Measurements from ENCODE around the gene UTS2. TPM values are rescaled to one million over a fixed set of nuclear protein-coding genes. Genes with fewer than 3 reads are reported as not detected.

UTS2 gene
- total and polyA plus RNA-seq, 2 of the 13 experiments (the other 11 are each of a cell fraction or from before 2014, with no cell fraction given) = not detected

- H3K36me3 ChIP-seq (replicated peaks in 1 of 2; ENCODE audit: control insufficient read depth in 1 of 2, insufficient read depth in 2 of 2, low read length in 2 of 2) = no peaks in the 10 kb centered on the region
- in situ Hi-C loops (cut with HindIII; ENCODE audit: extremely low pct_ligation_motif_present, low pct_unique_long_range_greater_than_20kb) = no loop called here
- WGBS (ENCODE audit: low lambda C conversion rate) = 36% methylated on average over 20 of the region's 27 CpGs
- no peak overlapping the region for H3K9ac ChIP-seq (ENCODE audit: insufficient read depth, low read depth, low read length)
- no peak overlapping the region for H3K27ac ChIP-seq (ENCODE audit: extremely low read length, insufficient read depth, low read length)
- no peaks in the 10 kb centered on the region for H3K9me3 ChIP-seq (ENCODE audit: low read length)
- TF ChIP-seq ATF7 (IDR thresholded peaks at IDR 0.05) (no peak), ATF7 (CRISPR knock-in tag; IDR thresholded peaks at IDR 0.05) (no peak), ELK4 (CRISPR knock-in tag; IDR thresholded peaks at IDR 0.05; ENCODE audit: borderline replicate concordance) (no peak), ZNF44 (CRISPR knock-in tag; IDR thresholded peaks at IDR 0.05) (no peak), ZNF160 (CRISPR knock-in tag; IDR thresholded peaks at IDR 0.05) (no peak), ZSCAN29 (CRISPR knock-in tag; conservative IDR thresholded peaks at IDR 0.05) (no peak), TRIM24 (CRISPR knock-in tag; IDR thresholded peaks at IDR 0.05) (no peak), ZFP36L2 (CRISPR knock-in tag; IDR thresholded peaks at IDR 0.05) (no peak), NR2C2 (CRISPR knock-in tag; IDR thresholded peaks at IDR 0.05; ENCODE audit: borderline replicate concordance) (no peak), POLR2AphosphoS2 (IDR thresholded peaks at IDR 0.05; ENCODE audit: low read depth, low read length) (no peak), MTA3 (CRISPR knock-in tag; IDR thresholded peaks at IDR 0.05) (no peak), FUBP1 (CRISPR knock-in tag; IDR thresholded peaks at IDR 0.05; ENCODE audit: borderline replicate concordance) (no peak), HDAC6 (IDR thresholded peaks at IDR 0.05; ENCODE audit: low read depth, low read length) (no peak), MAZ (IDR thresholded peaks at IDR 0.05; ENCODE audit: borderline replicate concordance, low read depth, low read length) (no peak), MAZ (CRISPR knock-in tag; IDR thresholded peaks at IDR 0.05; ENCODE audit: low read depth) (no peak), ZKSCAN1 (IDR thresholded peaks at IDR 0.05; ENCODE audit: low read length) (no peak), IRF2 (CRISPR knock-in tag; IDR thresholded peaks at IDR 0.05) (no peak), GTF3A (CRISPR knock-in tag; conservative IDR thresholded peaks at IDR 0.05) (no peak)
- no peak for DNase-seq (ENCODE audit: low spot score)
- no peak overlapping the region for H3K4me2 ChIP-seq (ENCODE audit: low read depth, low read length)
- POLR2A ChIA-PET = no interaction called here
- BruUV-seq (replicated peaks) = no TSS peak
- no peaks in the 10 kb centered on the region for H3K79me2 ChIP-seq (ENCODE audit: insufficient read depth, low read length)
- H2AFZ ChIP-seq (ENCODE audit: low read length) = no peak overlapping the region
- no peak overlapping the region for H3K4me3 ChIP-seq (replicated peaks in 1 of 3; ENCODE audit: insufficient read depth in 1 of 3, low read depth in 2 of 3, low read length in 3 of 3)
- no peaks in the 10 kb centered on the region for H3K27me3 ChIP-seq (ENCODE audit: control insufficient read depth in 1 of 2, insufficient read depth in 2 of 2, low read length in 2 of 2)
- H3K4me1 ChIP-seq (ENCODE audit: insufficient read depth, low read length) = no peaks in the 10 kb centered on the region
- CTCF ChIA-PET (ENCODE audit: low intra/inter-chr PET ratio, low total read pairs) = no interaction called here
- no peak for FAIRE-seq
- intact Hi-C loops (cut with micrococcal nuclease; ENCODE audit: unreplicated experiment) = no loop called here
- H4K20me1 ChIP-seq (ENCODE audit: insufficient read depth, low read length) = no peaks in the 10 kb centered on the region
- no peak for ATAC-seq
These were observed 32.9 kb upstream of the UTS2 start for GRCh38 chr1:7885513-7886404.

Measured in HepG2 (cell line).